Measurements from ENCODE around the gene CDKN2A.

The CDKN2A gene

DNA sequence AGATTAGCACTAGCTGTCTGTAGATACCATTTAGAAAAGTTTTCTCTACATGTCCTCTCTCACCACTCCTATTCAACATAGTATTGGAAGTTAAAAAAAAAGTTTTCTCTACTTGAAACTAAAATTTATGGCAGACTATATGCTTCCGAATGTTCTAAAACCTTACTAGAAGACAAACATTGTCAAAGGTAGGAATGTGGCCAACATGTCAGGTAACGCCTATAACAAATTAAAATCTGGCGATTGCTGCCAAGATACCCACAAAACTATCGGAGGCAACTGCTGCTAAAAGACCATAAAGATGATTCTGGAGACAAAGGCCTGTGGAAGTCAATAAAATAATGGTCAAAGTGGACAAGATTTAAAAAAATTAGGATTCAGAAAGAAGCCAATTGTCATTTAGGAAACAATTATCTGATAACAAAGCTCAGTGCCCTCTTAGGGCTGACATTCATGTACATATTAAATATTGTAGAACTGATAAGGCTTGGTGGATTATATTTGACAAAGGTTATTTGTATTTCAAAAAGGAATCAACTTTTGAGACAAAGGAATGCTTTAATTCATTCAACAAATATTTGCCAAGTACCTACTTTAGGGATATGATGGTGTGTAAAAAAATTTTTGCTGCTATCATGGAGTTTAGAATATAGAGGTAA, 52.7 kb downstream of the CDKN2A start:
- DNase-seq (ENCODE audit: low spot score) = no peak

- DNase-seq (ENCODE audit: low spot score) = no peak
These were observed 58.0 kb downstream of the CDKN2A start for GRCh38 chr9:21936161-21936560.

- no peak for DNase-seq (ENCODE audit: low spot score)
These were observed 58.6 kb downstream of the CDKN2A start for GRCh38 chr9:21935631-21936030.

- no peak for DNase-seq (ENCODE audit: low spot score)
These were observed 60.3 kb downstream of the CDKN2A start for GRCh38 chr9:21933865-21934264.

- DNase-seq (ENCODE audit: low spot score) = no peak
These were observed 60.9 kb downstream of the CDKN2A start for GRCh38 chr9:21933281-21933680.

- DNase-seq (ENCODE audit: low spot score) = no peak
These were observed 62.8 kb downstream of the CDKN2A start for GRCh38 chr9:21931428-21931827.

DNA sequence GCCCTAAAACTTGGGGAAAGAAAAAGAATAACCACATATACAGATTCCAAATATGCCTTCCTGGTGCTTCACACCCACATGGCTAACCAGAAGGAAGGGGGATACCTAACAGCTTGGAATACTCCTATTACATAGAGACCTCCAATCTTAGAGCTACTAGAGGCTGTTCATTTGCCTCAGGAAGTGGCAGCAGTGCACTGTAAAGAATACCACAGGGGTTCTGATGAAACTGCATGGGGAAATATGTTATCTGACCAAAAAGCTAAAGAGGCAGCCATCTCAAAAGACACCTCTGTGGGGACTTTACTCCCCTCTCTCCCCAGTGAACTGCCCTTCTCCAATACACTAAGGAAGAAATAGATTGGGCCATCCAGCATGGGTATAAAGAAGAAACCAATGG, 66.4 kb downstream of the CDKN2A start:
- DNase-seq (ENCODE audit: low spot score) = no peak

- no peak for DNase-seq (ENCODE audit: low spot score)
These were observed 70.5 kb downstream of the CDKN2A start for GRCh38 chr9:21923694-21924093.

- peak; percentile 48 for DNase-seq (ENCODE audit: low spot score)
These were observed 74.5 kb downstream of the CDKN2A start for GRCh38 chr9:21919377-21920362.

All from CD4-positive, alpha-beta T cell treated with Interleukin-6 at 100 ng/mL for 8 hours (primary cell).